Keratinocyte (primary cell): ENCODE data around the gene COL21A1.

Source experiments
- CTCF ChIP-seq, 3 experiments: IDR thresholded peaks in 1 of 3; conservative IDR thresholded peaks in 1 of 3; optimal IDR thresholded peaks in 1 of 3; 2 replicates in 2 of 3; 3 replicates in 1 of 3; pipeline versions ENCODE3 to v1.5.1; 2011; ENCODE audit warnings: low read length in 3 of 3, mild to moderate bottlenecking in 3 of 3, moderate library complexity in 2 of 3, control low read depth in 1 of 3, inconsistent platforms in 1 of 3; ENCODE audit not compliant: insufficient read depth in 2 of 3; ENCODE audit errors: extremely low read depth in 1 of 3
- EZH2 ChIP-seq: IDR thresholded peaks from one replicate; pipeline ENCODE4 v1.6.1; 2012; ENCODE audit warnings: inconsistent platforms, mild to moderate bottlenecking, low read length, moderate library complexity

GRCh38 chr6:56220078-56220477 lies 27.3 kb downstream of the COL21A1 start:
- TF ChIP-seq CTCF (optimal IDR thresholded peaks at IDR 0.05 in 1 of 3, IDR thresholded peaks at IDR 0.05 in 1 of 3, conservative IDR thresholded peaks at IDR 0.05 in 1 of 3; ENCODE audit: extremely low read depth in 1 of 3, insufficient read depth in 2 of 3, low read length in 3 of 3) (no peak), EZH2 (no peak)
